Measurements from ENCODE around the gene CDH3.

- TF ChIP-seq CTCF (IDR thresholded peaks at IDR 0.05) = no peak
- no peak for TF ChIP-seq EZH2 (IDR thresholded peaks at IDR 0.05; ENCODE audit: borderline replicate concordance, insufficient read depth, low read depth, low read length, poor library complexity, severe bottlenecking)
Measured at GRCh38 chr16:68724797-68725196, 79.7 kb downstream of the CDH3 start.
